SK-N-SH (cell line): ENCODE measurements around the gene RIPPLY3. TPM values are rescaled to one million over a fixed set of nuclear protein-coding genes. Genes with fewer than 3 reads are reported as not detected.
"Not testable (repeated sequence)": the region's sequence is repeated elsewhere in the genome, so short reads cannot be mapped to it uniquely, and the experiment has no call there.

Experiments
- CTCF ChIA-PET: fragments of 300-600, 350-600 bp; formaldehyde crosslinking; extraction: SDS; loops from one replicate; lab custom pipeline; 2021; lab: Yijun Ruan, JAX
- POLR2A ChIA-PET: fragments of 350-600 bp; sonication (Branson Sonifier 250); formaldehyde crosslinking; extraction: SDS; loops from one replicate; lab custom pipeline; 2020; ENCODE audit warnings: antibody characterized with exemption, inconsistent platforms; lab: Yijun Ruan, JAX
- DNase-seq: peaks from one replicate; pipeline ENCODE4 v3.0.0; 2012
- H2AFZ ChIP-seq: fragments of 200-600 bp; sonication (generic); 2 replicates; pipeline ENCODE4 v1.8.1; 2016; ENCODE audit warnings: antibody characterized with exemption, mild to moderate bottlenecking, low read depth
- H3F3A ChIP-seq: fragments of 200-600 bp; sonication (generic); replicated peaks from 2 replicates; pipeline ENCODE3; 2016; ENCODE audit warnings: antibody characterized with exemption, mild to moderate bottlenecking; ENCODE audit not compliant: insufficient read depth
- H3K27ac ChIP-seq, 2 experiments: fragments of 200-500 bp in 1 of 2; fragments of 200-600 bp in 1 of 2; sonication (Bioruptor generic) in 1 of 2; sonication (generic), shearing (Covaris generic) in 1 of 2; 2 replicates each; pipeline versions ENCODE4 v1.5.1 to v1.6.1; 2014 to 2016; ENCODE audit warnings: low read depth in 2 of 2, inconsistent platforms in 1 of 2, low read length in 1 of 2, mild to moderate bottlenecking in 1 of 2, mixed read lengths in 1 of 2
- H3K27me3 ChIP-seq: fragments of 200-600 bp; sonication (generic), shearing (Covaris generic); 2 replicates; pipeline ENCODE4 v1.6.1; 2016; ENCODE audit warnings: mixed run types; ENCODE audit not compliant: insufficient read depth
- H3K36me3 ChIP-seq, 2 experiments: fragments of 200-500 bp in 1 of 2; fragments of 200-600 bp in 1 of 2; sonication (Bioruptor generic) in 1 of 2; sonication (generic) in 1 of 2; replicated peaks in 1 of 2; 2 replicates each; pipeline versions ENCODE3 to v1.5.1; 2014 to 2016; ENCODE audit warnings: low read length in 1 of 2, mild to moderate bottlenecking in 1 of 2; ENCODE audit not compliant: insufficient read depth in 2 of 2, control insufficient read depth in 1 of 2
- H3K4me1 ChIP-seq, 2 experiments: fragments of 200-500 bp in 1 of 2; fragments of 200-600 bp in 1 of 2; sonication (Bioruptor generic) in 1 of 2; sonication (generic), shearing (Covaris generic) in 1 of 2; 2 replicates each; pipeline versions ENCODE4 v1.5.1 to v1.6.1; 2014 to 2016; ENCODE audit warnings: low read depth in 1 of 2, low read length in 1 of 2, mixed run types in 1 of 2; ENCODE audit not compliant: insufficient read depth in 2 of 2, control insufficient read depth in 1 of 2
- H3K4me2 ChIP-seq: fragments of 200-600 bp; sonication (generic), shearing (Covaris generic); 2 replicates; pipeline ENCODE4 v1.6.1; 2017; ENCODE audit warnings: mixed run types
- H3K4me3 ChIP-seq, 2 experiments: fragments of 200-500 bp in 1 of 2; fragments of 200-600 bp in 1 of 2; sonication (Bioruptor generic) in 1 of 2; sonication (generic), shearing (Covaris generic) in 1 of 2; 2 replicates each; pipeline versions ENCODE4 v1.5.1 to v1.8.1; 2014 to 2016; ENCODE audit warnings: low read depth in 2 of 2, inconsistent platforms in 1 of 2, low read length in 1 of 2, mild to moderate bottlenecking in 1 of 2, mixed read lengths in 1 of 2, moderate library complexity in 1 of 2
- H3K79me2 ChIP-seq: fragments of 200-600 bp; sonication (generic); 2 replicates; pipeline ENCODE4 v1.8.1; 2017; ENCODE audit warnings: mild to moderate bottlenecking; ENCODE audit not compliant: insufficient read depth
- H3K9ac ChIP-seq: fragments of 200-600 bp; sonication (generic); 2 replicates; pipeline ENCODE4 v1.6.1; 2017; ENCODE audit warnings: mixed run types
- H3K9me2 ChIP-seq: fragments of 200-600 bp; sonication (generic); 2 replicates; pipeline ENCODE4 v1.6.1; 2017; ENCODE audit warnings: mixed run types
- H3K9me3 ChIP-seq: fragments of 200-600 bp; sonication (generic); 2 replicates; pipeline ENCODE4 v1.6.1; 2017; ENCODE audit warnings: mixed run types, mild to moderate bottlenecking, moderate library complexity
- H4K20me1 ChIP-seq: fragments of 200-600 bp; sonication (generic); 2 replicates; pipeline ENCODE4 v1.6.1; 2017; ENCODE audit warnings: mild to moderate bottlenecking, mixed run types; ENCODE audit not compliant: insufficient read depth
- CHD2 ChIP-seq: fragments of 150-350 bp; IDR thresholded peaks from 2 replicates; pipeline ENCODE4 v1.6.1; 2018; ENCODE audit warnings: low read length; ENCODE audit not compliant: partially characterized antibody
- EP300 ChIP-seq, 2 experiments: IDR thresholded peaks; 2 replicates each; pipeline versions ENCODE4 v1.4.0 to v1.6.1; 2012; ENCODE audit warnings: borderline replicate concordance in 1 of 2, low read depth in 1 of 2, low read length in 1 of 2
- FOSL2 ChIP-seq: IDR thresholded peaks from 2 replicates; pipeline ENCODE4 v1.4.0; 2012; ENCODE audit warnings: low read depth, mild to moderate bottlenecking, moderate library complexity, borderline replicate concordance
- FOXJ3 ChIP-seq: sonication (generic); formaldehyde crosslinking; IDR thresholded peaks from 2 replicates; pipeline ENCODE4 v1.5.1; 2020; ENCODE audit warnings: mild to moderate bottlenecking, missing genetic modification reagents
- FOXM1 ChIP-seq: IDR thresholded peaks from 2 replicates; pipeline ENCODE4 v1.4.0; 2012; ENCODE audit warnings: low read depth, mild to moderate bottlenecking
- MEF2A ChIP-seq: IDR thresholded peaks from 2 replicates; pipeline ENCODE4 v1.4.0; 2012; ENCODE audit warnings: low read depth, borderline replicate concordance
- REST ChIP-seq: IDR thresholded peaks from 2 replicates; pipeline ENCODE4 v1.6.1; 2012; ENCODE audit warnings: mild to moderate bottlenecking, low read depth, low read length, moderate library complexity
- SMC3 ChIP-seq: IDR thresholded peaks from 2 replicates; pipeline ENCODE4 v1.6.1; 2012; ENCODE audit warnings: low read depth, low read length, improper control_type of control experiment
- TCF12 ChIP-seq: IDR thresholded peaks from 2 replicates; pipeline ENCODE4 v1.4.0; 2012
- YY1 ChIP-seq: IDR thresholded peaks from 2 replicates; pipeline ENCODE4 v1.4.0; 2012; ENCODE audit warnings: low read depth, mild to moderate bottlenecking
- WGBS: methylation state at CpG from one replicate; pipeline ENCODE4 v1.1.6; 2017; ENCODE audit warnings: low lambda C conversion rate; 5-methylcytosine and 5-hydroxymethylcytosine counted together
- polyA plus RNA-seq, 3 experiments: library from polyadenylated mRNA; depleted of rRNA; stranded (reverse); fragments of >200 nt; gene quantifications; 2 replicates each; pipeline ENCODE4 v1.2.3, GENCODE V29; 2012
- TF ChIP-seq, protein P1 (sequence below): IDR thresholded peaks from 2 replicates; pipeline ENCODE4; 2012
- TF ChIP-seq, protein P2 (sequence below): fragments of 200-600 bp; sonication (generic); IDR thresholded peaks from 2 replicates; pipeline ENCODE4 v1.6.1; 2017; ENCODE audit warnings: antibody characterized with exemption, mild to moderate bottlenecking, moderate library complexity
- TF ChIP-seq, protein P3 (sequence below): IDR thresholded peaks from 2 replicates; pipeline ENCODE4 v1.4.0; 2012; ENCODE audit warnings: low read depth, borderline replicate concordance

Gene RIPPLY3
- polyA plus RNA-seq, 1 of the 3 experiments (the other 2 are of a cell fraction) = 0.03 TPM

DNA sequence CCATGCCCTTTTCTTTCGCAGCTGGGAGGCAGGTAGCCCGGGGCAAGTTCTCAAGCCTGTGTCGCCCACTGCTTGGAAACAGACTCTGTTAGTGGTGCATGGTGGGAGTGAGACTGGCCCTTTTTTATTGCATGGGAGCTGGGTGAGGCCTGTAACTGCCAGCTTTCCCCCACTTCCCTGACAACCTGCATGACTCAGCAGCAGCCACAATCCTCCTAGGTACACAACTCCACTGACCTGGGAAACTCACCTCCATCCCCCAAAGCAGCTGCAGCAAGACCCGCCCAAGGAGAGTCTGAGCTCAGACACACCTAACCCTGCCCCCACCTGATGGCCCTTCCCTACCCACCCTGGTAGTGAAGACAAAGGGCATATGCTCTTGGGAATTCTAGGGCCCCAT lies 40.6 kb downstream of the RIPPLY3 start:
- CTCF ChIA-PET = interaction anchor here (0.7 to 1.4 kb wide), 3 partner anchors 7 to 582 kb away, joined by 3 read pairs; no protein-coding TSS in a partner anchor
- H3K4me2 ChIP-seq = no peak overlapping the region
- no peak overlapping the region for H3K9ac ChIP-seq
- DNase-seq = no peak
- H3K79me2 ChIP-seq = no peaks in the 10 kb centered on the region
- no peaks in the 10 kb centered on the region; a peak in 1 of 4 replicates for H3K4me1 ChIP-seq
- H3K36me3 ChIP-seq = no peaks in the 10 kb centered on the region
- H3K27ac ChIP-seq = no peak overlapping the region
- POLR2A ChIA-PET = no interaction called here
- H2AFZ ChIP-seq = no peak overlapping the region
- H3K4me3 ChIP-seq = no peak overlapping the region
- TF ChIP-seq YY1 (no peak), SMC3 (no peak), FOSL2 (no peak), TCF12 (no peak), FOXM1 (no peak), FOXJ3 (CRISPR knock-in tag) (no peak)
- H4K20me1 ChIP-seq = no peaks in the 10 kb centered on the region
- WGBS = 100% methylated on average over 1 of the region's 4 CpGs
- H3K27me3 ChIP-seq = no peaks in the 10 kb centered on the region
- no peaks in the 10 kb centered on the region for H3K9me3 ChIP-seq
- no peaks in the 10 kb centered on the region for H3F3A ChIP-seq
- H3K9me2 ChIP-seq = no peaks in the 10 kb centered on the region

DNA sequence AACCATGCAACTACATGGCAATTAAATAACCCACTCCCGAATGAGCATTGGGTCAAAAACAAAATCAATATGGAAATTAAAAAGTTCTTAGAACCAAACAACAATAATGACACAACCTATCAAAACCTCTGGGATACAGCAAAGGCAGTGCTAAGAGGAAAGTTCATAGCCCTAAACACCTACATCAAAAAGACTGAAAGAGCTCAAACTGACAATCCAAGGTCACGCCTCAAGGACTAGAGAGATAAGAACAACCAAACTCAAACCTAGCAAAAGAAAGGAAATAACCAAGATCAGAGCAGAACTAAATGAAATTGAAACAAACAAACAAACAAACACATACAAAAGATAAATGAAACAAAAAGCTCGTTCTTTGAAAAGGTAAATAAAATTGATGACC lies 43.2 kb downstream of the RIPPLY3 start:
- H3K36me3 ChIP-seq, POLR2A ChIA-PET, H4K20me1 ChIP-seq, H3K27ac ChIP-seq, H3K9ac ChIP-seq, H3K4me1 ChIP-seq, H3K79me2 ChIP-seq, H3K4me2 ChIP-seq, CTCF ChIA-PET, H2AFZ ChIP-seq, H3F3A ChIP-seq, H3K4me3 ChIP-seq, H3K27me3 ChIP-seq, H3K9me2 ChIP-seq, DNase-seq, H3K9me3 ChIP-seq: not testable (repeated sequence)
- 66% methylated on average over 3 of the region's 3 CpGs for WGBS

GRCh38 chr21:37055271-37055855 lies 48.9 kb downstream of the RIPPLY3 start:
- H4K20me1 ChIP-seq = no peaks in the 10 kb centered on the region
- H3K36me3 ChIP-seq = no peaks in the 10 kb centered on the region
- H3K9me2 ChIP-seq = 0 out of 2 replicates have a peak, but pooled peaks cover 3% of the 10 kb centered on the region
- ChIA-PET POLR2A (no interaction called here), CTCF (interaction anchor here (0.6 to 1.2 kb wide), 2 partner anchors 10 to 46 kb away, joined by 3 to 6 read pairs; no protein-coding TSS in a partner anchor)
- no peaks in the 10 kb centered on the region for H3K27me3 ChIP-seq
- DNase-seq = peak; percentile 42
- H3K79me2 ChIP-seq = no peaks in the 10 kb centered on the region
- peak overlapping the region in 1 of 2 experiments; percentile 56; a peak in 2 of 4 replicates for H3K27ac ChIP-seq
- 45% methylated on average over 2 of the region's 2 CpGs for WGBS
- H3K4me1 ChIP-seq = peaks cover 5 to 8% of the 10 kb centered on the region in 2 experiments; a peak in 2 of 4 replicates
- no peak overlapping the region for H2AFZ ChIP-seq
- no peak overlapping the region for H3K4me2 ChIP-seq
- no peak overlapping the region for H3K9ac ChIP-seq
- H3F3A ChIP-seq = no peaks in the 10 kb centered on the region
- H3K4me3 ChIP-seq = no peak overlapping the region
- H3K9me3 ChIP-seq = no peaks in the 10 kb centered on the region
- TF ChIP-seq EP300 (IDR thresholded peaks at IDR 0.05; ENCODE audit: borderline replicate concordance in 1 of 2, low read depth in 1 of 2, low read length in 1 of 2) = peak in 1 of 2 experiments; percentile 82; a peak in 2 of 4 replicates
- no peak for TF ChIP-seq TCF12
- peak; percentile 24 for TF ChIP-seq CHD2
- TF ChIP-seq MEF2A = no peak
- no peak for TF ChIP-seq REST
- TF ChIP-seq, protein P1, sequence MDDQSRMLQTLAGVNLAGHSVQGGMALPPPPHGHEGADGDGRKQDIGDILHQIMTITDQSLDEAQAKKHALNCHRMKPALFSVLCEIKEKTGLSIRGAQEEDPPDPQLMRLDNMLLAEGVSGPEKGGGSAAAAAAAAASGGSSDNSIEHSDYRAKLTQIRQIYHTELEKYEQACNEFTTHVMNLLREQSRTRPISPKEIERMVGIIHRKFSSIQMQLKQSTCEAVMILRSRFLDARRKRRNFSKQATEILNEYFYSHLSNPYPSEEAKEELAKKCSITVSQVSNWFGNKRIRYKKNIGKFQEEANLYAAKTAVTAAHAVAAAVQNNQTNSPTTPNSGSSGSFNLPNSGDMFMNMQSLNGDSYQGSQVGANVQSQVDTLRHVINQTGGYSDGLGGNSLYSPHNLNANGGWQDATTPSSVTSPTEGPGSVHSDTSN = no peak
- TF ChIP-seq, protein P2, sequence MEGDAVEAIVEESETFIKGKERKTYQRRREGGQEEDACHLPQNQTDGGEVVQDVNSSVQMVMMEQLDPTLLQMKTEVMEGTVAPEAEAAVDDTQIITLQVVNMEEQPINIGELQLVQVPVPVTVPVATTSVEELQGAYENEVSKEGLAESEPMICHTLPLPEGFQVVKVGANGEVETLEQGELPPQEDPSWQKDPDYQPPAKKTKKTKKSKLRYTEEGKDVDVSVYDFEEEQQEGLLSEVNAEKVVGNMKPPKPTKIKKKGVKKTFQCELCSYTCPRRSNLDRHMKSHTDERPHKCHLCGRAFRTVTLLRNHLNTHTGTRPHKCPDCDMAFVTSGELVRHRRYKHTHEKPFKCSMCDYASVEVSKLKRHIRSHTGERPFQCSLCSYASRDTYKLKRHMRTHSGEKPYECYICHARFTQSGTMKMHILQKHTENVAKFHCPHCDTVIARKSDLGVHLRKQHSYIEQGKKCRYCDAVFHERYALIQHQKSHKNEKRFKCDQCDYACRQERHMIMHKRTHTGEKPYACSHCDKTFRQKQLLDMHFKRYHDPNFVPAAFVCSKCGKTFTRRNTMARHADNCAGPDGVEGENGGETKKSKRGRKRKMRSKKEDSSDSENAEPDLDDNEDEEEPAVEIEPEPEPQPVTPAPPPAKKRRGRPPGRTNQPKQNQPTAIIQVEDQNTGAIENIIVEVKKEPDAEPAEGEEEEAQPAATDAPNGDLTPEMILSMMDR = no peak
- TF ChIP-seq, protein P3, sequence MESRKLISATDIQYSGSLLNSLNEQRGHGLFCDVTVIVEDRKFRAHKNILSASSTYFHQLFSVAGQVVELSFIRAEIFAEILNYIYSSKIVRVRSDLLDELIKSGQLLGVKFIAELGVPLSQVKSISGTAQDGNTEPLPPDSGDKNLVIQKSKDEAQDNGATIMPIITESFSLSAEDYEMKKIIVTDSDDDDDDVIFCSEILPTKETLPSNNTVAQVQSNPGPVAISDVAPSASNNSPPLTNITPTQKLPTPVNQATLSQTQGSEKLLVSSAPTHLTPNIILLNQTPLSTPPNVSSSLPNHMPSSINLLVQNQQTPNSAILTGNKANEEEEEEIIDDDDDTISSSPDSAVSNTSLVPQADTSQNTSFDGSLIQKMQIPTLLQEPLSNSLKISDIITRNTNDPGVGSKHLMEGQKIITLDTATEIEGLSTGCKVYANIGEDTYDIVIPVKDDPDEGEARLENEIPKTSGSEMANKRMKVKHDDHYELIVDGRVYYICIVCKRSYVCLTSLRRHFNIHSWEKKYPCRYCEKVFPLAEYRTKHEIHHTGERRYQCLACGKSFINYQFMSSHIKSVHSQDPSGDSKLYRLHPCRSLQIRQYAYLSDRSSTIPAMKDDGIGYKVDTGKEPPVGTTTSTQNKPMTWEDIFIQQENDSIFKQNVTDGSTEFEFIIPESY = no peak
